Parietal lobe (tissue), 2 donors: ENCODE results near the gene RAD9A. TPM values are rescaled to one million over a fixed set of nuclear protein-coding genes. Genes with fewer than 3 reads are reported as not detected.

ENCODE experiments used
- small RNA-seq: library from RNA; depleted of rRNA; stranded (forward); fragments of <200 nt; gene quantifications from one replicate; pipeline ENCODE3, GENCODE V24; 2014; ENCODE audit warnings: low replicate concordance
- total RNA-seq: library from RNA; depleted of rRNA; stranded (reverse); fragments of >200 nt; gene quantifications from one replicate; pipeline ENCODE4 v1.2.3, GENCODE V29; 2014

RAD9A gene
- total RNA-seq, result 27.5 TPM

GRCh38 chr11:67391304-67392182 lies at the start of gene RAD9A:
RAD9A (plus strand) TSS chr11:67391986; CDS start chr11:67392045, 59 bp downstream.

GRCh38 chr11:67353317-67354074 lies 38.3 kb upstream of the RAD9A start, which contains the start of gene POLD4:
POLD4 (minus strand) TSS chr11:67353546; CDS start chr11:67353399, 147 bp downstream.

DNA sequence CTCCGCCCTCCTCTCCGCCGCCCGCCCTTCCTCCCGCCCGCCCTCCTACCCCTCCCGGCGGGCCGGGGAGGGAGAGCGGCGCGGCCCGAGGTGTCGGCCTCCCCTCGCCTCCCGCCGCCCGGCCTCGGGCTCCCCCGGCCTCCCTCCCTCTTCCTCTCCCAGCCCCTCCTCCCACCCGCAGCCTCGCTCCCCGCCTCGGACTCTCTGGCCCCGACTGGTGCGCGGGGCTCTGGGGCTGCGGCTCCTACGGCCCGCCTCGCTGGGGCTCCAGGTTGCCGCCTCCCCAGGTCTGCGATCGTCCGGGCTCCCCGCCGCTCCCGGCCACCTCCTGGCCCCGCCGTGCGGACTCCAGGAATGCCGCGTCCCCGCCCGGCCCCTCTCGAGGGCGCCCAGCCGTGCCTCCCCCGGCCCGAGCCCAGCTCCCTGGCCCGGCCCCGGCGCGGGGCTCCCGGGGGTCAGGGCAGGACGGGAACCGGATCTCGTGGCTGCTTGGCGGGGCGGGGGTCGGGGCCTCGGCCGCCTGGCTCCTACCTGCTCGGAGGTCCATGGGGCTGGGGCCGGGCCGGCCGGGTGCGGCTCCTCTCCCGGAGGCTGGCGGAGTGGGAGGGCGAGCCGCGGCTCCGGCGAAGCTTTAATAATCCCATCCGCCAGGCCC lies 18.7 kb upstream of the RAD9A start, which contains the start of gene CLCF1:
CLCF1 (minus strand) TSS at position 606 of the 655 bp plus-strand sequence; CDS start at position 547, 59 bp downstream.

DNA sequence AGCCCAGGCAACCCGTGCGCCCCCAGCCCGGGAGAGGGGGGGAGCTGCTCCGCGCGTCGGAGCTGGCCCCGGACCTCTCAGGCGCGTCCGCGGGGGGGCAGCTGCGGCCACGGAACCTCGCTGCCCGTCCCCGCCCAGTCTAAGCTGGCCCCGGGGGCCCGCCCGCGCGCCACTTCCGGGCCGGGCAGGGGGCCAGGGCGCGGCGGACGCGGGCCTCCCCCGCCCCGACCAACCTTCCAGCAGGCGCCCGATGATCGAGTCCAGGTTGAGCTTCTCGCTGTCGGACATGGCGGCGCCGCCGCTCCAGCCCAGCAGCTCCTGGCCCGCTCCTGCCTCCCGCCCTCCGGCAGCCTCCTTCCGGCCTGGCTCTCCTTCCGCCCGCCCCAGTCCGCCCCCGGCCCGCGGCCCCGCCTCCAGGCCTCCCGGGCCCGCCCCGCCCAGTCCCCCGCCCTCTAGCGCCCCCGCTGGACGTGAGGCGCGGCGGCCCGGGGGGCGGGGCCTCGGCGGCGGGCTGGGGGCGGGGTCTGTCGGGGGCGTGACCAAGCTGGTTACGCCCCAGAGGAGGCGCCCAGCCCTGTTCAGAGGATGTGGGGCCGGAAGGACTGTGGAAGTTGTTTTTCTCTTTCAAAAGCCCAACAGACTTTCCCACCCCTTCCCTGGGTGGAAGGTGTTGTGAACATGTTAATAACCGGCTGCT lies 9.9 kb downstream of the RAD9A start, which contains the start of gene PPP1CA:
PPP1CA (minus strand) TSS at position 364 of the 697 bp plus-strand sequence; CDS start at position 288, 76 bp downstream.

DNA sequence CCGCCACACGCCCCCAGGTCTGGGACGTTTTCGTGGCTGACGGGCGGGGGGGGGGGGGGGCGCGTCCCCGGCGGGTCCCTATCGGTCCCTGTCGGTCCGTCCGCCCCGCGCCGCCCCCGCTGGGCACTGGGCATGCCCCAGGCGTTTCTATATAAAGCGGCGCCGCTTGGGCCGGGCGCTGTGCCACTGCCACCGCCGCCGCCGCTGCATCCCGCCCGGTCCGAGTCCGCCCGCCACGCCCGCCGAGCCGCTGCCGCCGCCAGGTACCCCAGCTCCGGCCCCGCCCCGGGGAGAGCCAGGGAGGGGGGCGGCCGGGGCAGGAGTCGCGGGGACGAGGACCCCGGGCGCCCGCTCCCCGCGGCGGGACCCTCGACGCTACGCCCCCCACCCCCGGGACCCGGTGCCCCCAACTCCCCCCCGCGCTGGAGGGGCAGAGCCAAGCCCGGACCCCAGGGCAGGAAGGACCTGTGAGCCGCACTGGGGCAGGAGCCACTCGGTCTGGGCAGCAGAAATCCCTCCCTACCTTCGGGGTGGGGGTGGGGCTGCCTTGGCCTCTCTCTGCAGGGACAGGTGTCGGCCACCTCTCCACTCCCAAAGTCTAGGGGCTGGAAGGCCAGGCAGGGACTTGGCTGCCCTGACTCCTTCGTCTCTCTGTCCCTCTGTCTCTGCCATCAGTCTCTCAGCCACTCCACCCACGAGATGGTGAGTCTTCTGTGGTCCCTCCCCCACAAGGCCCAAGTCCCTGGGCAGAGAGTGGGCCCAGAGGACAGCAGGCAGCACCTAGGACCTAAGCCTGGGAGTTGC lies 23.9 kb downstream of the RAD9A start, which contains the start of gene CARNS1:
CARNS1 (plus strand) TSS at position 178 of the 804 bp plus-strand sequence; CDS start at position 700, 522 bp downstream.

GRCh38 chr11:67428052-67429001 lies 36.5 kb downstream of the RAD9A start, which contains the start of gene RPS6KB2:
RPS6KB2 (plus strand) TSS chr11:67428494; CDS start chr11:67428546, 52 bp downstream.

DNA sequence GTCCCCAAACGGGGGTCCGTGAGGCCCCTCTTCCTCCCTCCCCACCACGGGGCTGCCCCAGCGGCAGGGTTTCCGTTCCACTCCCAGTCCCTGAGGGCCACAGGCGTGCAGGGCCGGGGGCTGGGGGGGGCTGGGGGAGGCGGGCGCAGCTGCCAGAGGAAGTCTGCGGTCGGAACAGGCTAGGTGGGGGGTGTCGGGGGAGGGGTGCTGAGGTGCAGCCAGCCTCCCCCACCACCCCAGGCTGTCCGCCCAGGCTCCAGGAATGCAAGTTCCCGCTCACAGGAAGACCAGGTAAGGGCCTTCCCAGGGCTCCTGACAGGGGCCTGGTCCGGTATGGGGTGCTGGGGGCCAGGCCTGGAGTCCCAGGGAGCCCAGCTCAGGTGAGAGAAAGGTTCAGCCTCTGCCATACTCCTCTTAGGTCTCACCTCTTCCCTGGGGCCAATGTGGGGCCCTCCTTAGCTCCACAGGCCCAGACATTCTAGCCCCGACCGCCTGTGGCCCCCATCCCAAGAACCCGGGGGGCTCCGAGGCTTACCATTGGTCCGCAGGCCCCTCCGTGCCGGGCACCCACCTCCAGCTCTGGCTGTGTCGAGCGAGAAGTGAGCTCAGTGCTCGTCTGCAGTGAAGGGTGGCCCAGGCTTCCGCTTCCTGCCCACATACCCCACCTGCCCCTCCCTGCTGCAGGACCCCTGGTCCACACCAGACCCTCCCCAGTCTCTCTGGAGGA lies 45.5 kb downstream of the RAD9A start, which contains the start of gene PTPRCAP:
PTPRCAP (minus strand) TSS at position 601 of the 727 bp plus-strand sequence; CDS start at position 538, 63 bp downstream.

Small RNA genes lying within 50 kb of the gene (small RNA-seq; reads per million reads assigned to genes)
- gene RN7SKP239, result not detected
- not detected for gene RNU6-1238P

Other genes starting within 250 kb of the RAD9A start
- 50.7 TPM for gene GRK2, start 125.5 kb upstream of the RAD9A start, total RNA-seq
- gene ANKRD13D, start 102.7 kb upstream of the RAD9A start, total RNA-seq, result 57.9 TPM
- gene SSH3, start 88.5 kb upstream of the RAD9A start, total RNA-seq, result 8.5 TPM
- gene POLD4, start 38.4 kb upstream of the RAD9A start, total RNA-seq, result 5.9 TPM
- gene CLCF1, start 18.4 kb upstream of the RAD9A start, total RNA-seq, result 0.31 TPM
- 57.0 TPM for gene PPP1CA, start 9.9 kb downstream of the RAD9A start, total RNA-seq
- 0.31 TPM for gene TBC1D10C, start 12.1 kb downstream of the RAD9A start, total RNA-seq
- gene CARNS1, start 23.7 kb downstream of the RAD9A start, total RNA-seq, result 0.31 TPM
- 16.0 TPM for gene RPS6KB2, start 36.5 kb downstream of the RAD9A start, total RNA-seq
- 0.63 TPM for gene PTPRCAP, start 45.7 kb downstream of the RAD9A start, total RNA-seq
- gene CORO1B, start 51.5 kb downstream of the RAD9A start, total RNA-seq, result 24.4 TPM
- not detected for gene GPR152, start 60.7 kb downstream of the RAD9A start, total RNA-seq
- gene CABP4, start 63.4 kb downstream of the RAD9A start, total RNA-seq, result not detected
- gene TMEM134, start 77.3 kb downstream of the RAD9A start, total RNA-seq, result 19.7 TPM
- 46.0 TPM for gene AIP, start 91.0 kb downstream of the RAD9A start, total RNA-seq
- gene PITPNM1, start 113.4 kb downstream of the RAD9A start, total RNA-seq, result 39.1 TPM
- gene CDK2AP2, start 116.2 kb downstream of the RAD9A start, total RNA-seq, result 6.6 TPM
- gene CABP2, start 131.5 kb downstream of the RAD9A start, total RNA-seq, result not detected
- 151 TPM for gene GSTP1, start 191.8 kb downstream of the RAD9A start, total RNA-seq
- gene NDUFV1, start 214.9 kb downstream of the RAD9A start, total RNA-seq, result 174 TPM
- 4.4 TPM for gene NUDT8, start 238.0 kb downstream of the RAD9A start, total RNA-seq
- gene TBX10, start 247.8 kb downstream of the RAD9A start, total RNA-seq, result not detected